ENCODE data around the gene RUFY1.
"Not testable (repeated sequence)": the region's sequence is repeated elsewhere in the genome, so short reads cannot be mapped to it uniquely, and the experiment has no call there.

The RUFY1 gene, protein sequence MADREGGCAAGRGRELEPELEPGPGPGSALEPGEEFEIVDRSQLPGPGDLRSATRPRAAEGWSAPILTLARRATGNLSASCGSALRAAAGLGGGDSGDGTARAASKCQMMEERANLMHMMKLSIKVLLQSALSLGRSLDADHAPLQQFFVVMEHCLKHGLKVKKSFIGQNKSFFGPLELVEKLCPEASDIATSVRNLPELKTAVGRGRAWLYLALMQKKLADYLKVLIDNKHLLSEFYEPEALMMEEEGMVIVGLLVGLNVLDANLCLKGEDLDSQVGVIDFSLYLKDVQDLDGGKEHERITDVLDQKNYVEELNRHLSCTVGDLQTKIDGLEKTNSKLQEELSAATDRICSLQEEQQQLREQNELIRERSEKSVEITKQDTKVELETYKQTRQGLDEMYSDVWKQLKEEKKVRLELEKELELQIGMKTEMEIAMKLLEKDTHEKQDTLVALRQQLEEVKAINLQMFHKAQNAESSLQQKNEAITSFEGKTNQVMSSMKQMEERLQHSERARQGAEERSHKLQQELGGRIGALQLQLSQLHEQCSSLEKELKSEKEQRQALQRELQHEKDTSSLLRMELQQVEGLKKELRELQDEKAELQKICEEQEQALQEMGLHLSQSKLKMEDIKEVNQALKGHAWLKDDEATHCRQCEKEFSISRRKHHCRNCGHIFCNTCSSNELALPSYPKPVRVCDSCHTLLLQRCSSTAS

DNA sequence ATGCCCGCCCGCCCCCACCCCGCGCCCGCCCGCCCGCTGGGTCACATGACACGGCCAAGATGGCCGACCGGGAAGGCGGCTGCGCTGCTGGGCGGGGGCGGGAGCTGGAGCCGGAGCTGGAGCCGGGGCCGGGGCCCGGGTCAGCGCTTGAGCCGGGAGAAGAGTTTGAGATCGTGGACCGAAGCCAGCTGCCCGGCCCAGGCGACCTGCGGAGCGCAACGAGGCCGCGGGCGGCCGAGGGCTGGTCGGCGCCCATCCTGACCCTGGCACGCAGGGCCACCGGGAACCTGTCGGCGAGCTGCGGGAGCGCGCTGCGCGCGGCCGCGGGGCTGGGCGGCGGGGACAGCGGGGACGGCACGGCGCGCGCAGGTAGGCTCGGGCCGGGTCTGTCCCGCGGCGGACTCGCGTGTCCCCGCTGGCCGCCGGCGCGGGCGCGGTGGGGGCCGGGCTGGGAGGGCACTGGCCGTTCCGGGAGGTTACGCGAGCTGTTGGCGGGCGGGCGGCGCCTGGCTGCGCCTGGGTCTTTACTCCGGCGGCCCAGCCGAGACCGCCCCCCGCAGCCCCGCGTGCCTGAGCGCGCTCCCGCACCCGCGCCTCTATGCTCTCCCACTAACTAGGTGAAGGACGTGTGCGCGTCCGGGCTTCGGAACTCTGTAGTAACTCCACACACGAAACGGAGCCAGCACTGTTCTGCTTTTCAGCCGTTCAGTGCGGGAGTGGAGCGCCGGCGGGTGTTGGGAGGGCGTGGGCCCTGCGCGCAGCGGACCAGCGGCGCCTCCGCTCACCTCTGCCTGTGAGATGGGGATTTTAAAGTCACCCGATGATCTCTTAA, at the start of gene RUFY1:
RUFY1 (plus strand) TSS at position 44 of the 832 bp plus-strand sequence; CDS start at position 60, 16 bp downstream.
- peak; percentile 88 for DNase-seq

GRCh38 chr5:179501997-179502396, 48.4 kb upstream of the RUFY1 start:
- DNase-seq = not testable (repeated sequence)

GRCh38 chr5:179502420-179502819, 47.9 kb upstream of the RUFY1 start:
- DNase-seq = not testable (repeated sequence)

DNA sequence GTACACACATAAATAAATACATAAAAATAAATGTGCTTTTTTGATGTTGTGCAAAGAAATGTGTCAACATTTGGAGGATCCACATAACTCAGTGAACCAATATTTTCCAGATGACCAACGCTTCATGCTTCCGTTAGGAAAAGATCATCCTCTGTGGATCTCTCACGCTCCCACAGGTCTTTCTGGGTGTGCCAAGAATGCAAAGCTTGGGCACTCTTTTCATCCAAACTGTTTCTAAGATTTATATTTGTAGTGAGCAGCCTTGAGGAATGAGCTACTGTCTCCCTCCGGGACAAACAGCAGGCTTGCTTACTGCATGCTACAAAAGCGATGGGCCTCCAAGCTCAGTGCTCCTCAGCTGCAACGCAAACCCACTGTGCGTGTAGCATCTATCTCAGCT, 46.2 kb upstream of the RUFY1 start:
- DNase-seq = no peak

DNA sequence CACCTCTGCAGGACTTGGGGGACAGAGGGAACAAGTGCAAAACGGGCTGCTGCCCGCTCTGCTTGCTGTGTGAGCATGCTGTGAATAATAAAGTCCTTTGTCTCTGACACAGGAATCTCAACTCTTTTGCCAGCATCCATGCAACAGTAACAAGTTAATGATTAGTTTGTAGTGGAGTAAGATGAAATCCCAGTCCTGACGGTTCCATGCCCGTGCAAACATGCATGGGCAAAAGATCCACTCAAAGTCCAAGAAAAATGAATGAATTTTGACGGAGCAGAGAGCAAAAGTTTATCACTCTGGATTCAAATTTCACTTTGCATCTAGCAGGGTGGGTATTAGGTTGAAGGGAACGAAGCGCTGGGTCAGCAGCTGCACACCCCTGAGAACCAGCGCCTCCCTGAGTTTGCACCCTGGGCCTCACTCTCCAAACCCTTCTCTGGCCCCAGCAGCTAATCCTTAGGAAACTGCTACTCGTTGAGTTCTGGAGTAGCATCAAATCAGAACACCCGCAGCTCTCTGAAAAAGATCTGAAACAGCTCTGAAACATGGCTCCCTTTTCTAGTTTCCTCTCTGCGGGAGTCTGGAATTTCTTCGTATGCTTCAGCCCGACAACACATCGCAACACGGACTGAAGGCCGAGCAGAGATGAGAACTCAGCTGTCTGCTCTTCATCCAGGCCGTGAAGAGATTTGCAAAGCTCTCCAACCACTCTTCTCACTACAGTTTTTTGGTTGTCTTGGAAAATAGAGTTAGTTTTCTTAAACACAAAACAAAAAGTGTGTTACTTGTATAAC, 45.6 kb upstream of the RUFY1 start:
- DNase-seq = no peak

DNA sequence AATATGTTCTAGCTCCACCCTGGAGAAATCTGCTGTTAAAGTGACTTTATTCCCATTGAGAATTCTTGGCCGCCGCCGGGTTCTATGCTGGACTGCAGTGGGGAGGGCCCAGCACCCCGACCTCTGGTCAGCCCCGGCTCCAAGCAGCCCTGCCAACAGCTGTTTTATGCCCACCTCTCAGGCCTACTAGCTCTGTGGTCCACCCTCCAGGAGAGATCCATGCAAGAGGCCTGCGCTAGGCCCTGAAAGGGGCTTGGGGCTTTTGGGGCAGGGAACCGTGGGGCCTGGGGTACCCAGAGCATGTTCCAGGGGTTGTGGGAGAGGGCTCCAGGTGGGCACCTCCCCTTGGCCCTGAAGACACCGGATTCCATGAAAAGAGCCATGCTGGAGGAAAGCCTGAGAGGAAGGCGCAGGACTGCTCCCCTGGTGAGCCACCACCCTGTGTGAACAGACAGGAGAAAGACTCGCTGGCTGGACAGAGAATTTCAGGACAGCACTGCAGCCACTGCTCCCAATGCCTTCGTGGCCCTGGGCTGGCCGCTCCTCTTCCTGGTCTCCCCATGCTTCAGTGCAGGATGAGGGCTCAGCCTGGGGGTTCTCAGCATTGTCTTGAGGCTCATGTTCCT, 44.6 kb upstream of the RUFY1 start:
- no peak for DNase-seq

- DNase-seq = no peak
These were observed 41.1 kb upstream of the RUFY1 start for GRCh38 chr5:179509239-179509638.

DNA sequence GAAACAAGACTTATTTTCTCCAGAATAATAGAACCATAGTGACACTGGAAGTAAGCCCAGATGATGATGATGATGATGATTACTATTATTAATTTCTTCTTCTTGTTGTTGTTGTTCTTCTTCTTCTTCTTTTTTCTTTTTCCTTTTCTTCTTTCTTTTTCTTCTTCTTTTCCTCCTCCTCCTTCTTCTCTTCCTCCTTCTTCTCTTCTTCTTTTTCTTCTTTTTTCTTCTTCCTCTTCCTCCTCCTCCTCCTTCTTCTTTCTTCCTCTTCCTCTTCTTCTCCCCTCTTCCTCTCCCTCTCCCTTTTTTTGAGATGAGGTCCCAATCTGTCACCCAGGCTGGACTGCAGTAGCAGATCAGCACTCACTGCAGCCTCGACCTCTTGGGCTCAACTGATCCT, 40.5 kb upstream of the RUFY1 start:
- DNase-seq = no peak

- no peak for DNase-seq
These were observed 37.8 kb upstream of the RUFY1 start for GRCh38 chr5:179512452-179513000.

GRCh38 chr5:179515501-179515900, 34.9 kb upstream of the RUFY1 start:
- not testable (repeated sequence) for DNase-seq

DNA sequence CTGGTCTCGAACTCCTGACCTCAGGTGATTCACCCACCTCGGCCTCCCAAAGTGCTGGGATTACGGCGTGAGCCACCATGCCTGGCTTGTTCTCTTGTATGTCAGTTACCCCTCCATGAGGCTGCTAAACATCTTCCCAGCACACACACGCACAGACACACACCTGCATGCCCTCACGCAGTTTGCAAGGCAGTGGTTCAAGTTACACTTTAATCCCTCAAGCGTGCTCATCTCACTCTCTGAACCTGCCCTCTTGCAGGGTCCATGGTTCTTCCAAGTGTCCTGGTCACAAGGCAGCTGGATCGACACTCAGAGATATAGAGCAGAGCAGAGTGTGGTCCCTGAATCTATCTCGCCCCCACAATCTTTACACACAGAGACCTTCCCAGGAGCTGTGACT, 34.1 kb upstream of the RUFY1 start:
- no peak for DNase-seq

GRCh38 chr5:179517746-179518145, 32.6 kb upstream of the RUFY1 start:
- not testable (repeated sequence) for DNase-seq

GRCh38 chr5:179518369-179518768, 32.0 kb upstream of the RUFY1 start:
- not testable (repeated sequence) for DNase-seq

- DNase-seq = not testable (repeated sequence)
These were observed 30.8 kb upstream of the RUFY1 start for GRCh38 chr5:179519416-179520070.

GRCh38 chr5:179522107-179522506, 28.2 kb upstream of the RUFY1 start:
- not testable (repeated sequence) for DNase-seq

- no peak for DNase-seq
These were observed 23.4 kb upstream of the RUFY1 start for GRCh38 chr5:179526978-179527377.

DNA sequence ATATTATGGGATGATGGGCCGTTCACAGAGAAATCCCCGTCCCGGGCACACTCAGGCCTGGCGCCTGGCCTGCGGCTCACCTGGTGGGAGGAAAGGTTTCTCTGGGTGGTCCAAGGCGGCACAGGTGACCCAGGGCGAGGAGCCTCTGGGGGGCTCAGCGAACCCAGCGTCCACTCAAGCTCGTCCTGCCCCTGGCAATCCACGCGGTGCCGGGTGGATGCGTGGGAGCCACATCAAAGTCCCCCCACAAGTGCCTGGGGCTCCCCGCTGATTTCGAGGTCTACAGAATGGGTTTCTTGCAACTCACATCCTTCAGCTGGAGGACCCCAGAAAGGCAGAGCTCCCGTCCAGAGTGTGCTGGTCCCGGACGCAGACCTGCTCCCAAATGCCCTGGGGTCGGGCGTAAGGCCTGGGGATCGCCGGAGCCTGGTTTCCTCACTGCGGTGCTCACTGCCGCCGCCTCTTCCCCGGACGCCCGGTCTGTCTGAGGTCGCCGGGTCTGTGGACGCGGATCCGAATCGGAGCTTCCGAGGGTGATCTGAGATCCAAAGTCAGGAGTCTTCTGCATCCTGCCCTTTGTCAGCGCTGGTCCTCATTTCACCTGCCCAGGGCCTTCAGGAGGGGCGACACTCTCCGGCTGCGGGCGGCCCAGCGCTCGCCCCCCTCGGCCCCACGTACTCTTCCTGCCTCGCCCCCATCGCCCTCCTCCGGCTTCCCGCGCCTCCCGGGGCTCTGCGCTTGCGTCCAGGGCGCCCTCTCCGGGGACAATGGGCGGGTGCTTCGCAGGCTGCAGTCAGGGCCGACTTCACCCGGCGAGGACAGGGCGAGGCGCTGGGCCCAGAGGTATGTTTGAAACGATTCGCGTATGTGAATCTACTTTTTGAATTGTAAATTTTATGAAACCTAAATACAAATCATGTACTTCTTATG, 20.0 kb upstream of the RUFY1 start:
- peak; percentile 63 for DNase-seq

DNA sequence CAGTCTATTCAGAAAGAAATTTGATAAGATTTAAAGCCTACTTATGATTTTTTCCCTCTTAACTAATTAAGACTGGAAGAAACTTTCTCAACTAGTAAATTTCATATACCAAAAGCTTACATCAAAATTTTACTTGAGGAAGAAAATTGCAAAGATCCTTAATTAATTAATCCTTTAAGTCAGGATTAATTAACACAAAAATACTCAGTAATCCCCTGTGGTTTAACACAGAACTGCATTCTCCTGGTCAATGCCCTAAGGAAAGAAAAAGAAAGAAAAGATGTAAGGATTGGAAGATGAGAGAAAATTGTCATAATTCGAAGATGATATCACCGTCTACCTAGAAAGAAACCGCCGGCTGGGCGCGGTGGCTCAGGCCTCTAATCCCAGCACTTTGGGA, 17.3 kb upstream of the RUFY1 start:
- DNase-seq = no peak

DNA sequence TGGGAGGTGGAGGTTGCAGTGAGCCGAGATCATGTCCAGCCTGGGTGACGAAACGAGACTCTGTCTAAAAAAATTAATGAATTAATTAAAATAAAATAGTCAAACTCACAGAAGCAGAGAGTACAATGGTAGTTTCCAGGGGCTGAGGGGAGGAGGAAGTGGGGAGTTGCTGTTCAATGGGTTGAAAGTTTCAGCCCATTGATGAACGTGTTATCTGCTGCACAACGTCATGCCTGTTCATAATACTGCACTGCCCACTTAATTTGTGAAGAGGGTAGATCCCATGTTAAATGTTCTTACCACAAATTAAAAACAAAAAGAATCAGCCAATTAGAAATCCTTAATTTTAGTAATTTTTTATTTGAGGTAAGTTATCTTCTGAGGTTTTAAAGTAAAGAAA, 16.4 kb upstream of the RUFY1 start:
- DNase-seq = no peak

- DNase-seq = no peak
These were observed 15.9 kb upstream of the RUFY1 start for GRCh38 chr5:179534431-179534830.
